Effector memory CD8-positive, alpha-beta T cell (primary cell): ENCODE measurements around the gene PRR20G.
"Not testable (repeated sequence)": the region's sequence is repeated elsewhere in the genome, so short reads cannot be mapped to it uniquely, and the experiment has no call there.

ENCODE experiments used
- ATAC-seq: fragments of 150-1000 bp; cut with Tn5 transposase; replicated peaks from 2 replicates; pipeline ENCODE4 v1.10.0; 2021; ENCODE audit warnings: mild to moderate bottlenecking, moderate library complexity
- DNase-seq, 3 experiments: peaks; one replicate each; pipeline ENCODE4 v3.0.0; 2021
- H3K27ac Mint-ChIP-seq, 2 donors: one replicate each; pipeline ENCODE4 v1.8.0; 2022; ENCODE audit warnings: mild to moderate bottlenecking in 2 of 2, mixed read lengths in 2 of 2, moderate library complexity in 2 of 2
- H3K27me3 Mint-ChIP-seq, 2 donors: one replicate each; pipeline ENCODE4 v1.8.0; 2022; ENCODE audit warnings: mixed read lengths in 2 of 2
- H3K36me3 Mint-ChIP-seq: one replicate; pipeline ENCODE4 v1.8.0; 2022; ENCODE audit warnings: mild to moderate bottlenecking, moderate library complexity, mixed read lengths; ENCODE audit not compliant: insufficient read depth
- H3K4me1 Mint-ChIP-seq, 2 donors: one replicate each; pipeline ENCODE4 v1.8.0; 2022; ENCODE audit warnings: low read depth in 2 of 2, mixed read lengths in 2 of 2
- H3K4me3 Mint-ChIP-seq, 2 donors: one replicate each; pipeline ENCODE4 v1.8.0; 2022; ENCODE audit warnings: mild to moderate bottlenecking in 2 of 2, mixed read lengths in 2 of 2, moderate library complexity in 2 of 2
- H3K9me3 Mint-ChIP-seq, 2 donors: one replicate each; pipeline ENCODE4 v1.8.0; 2022; ENCODE audit warnings: mixed read lengths in 2 of 2

PRR20G gene

DNA sequence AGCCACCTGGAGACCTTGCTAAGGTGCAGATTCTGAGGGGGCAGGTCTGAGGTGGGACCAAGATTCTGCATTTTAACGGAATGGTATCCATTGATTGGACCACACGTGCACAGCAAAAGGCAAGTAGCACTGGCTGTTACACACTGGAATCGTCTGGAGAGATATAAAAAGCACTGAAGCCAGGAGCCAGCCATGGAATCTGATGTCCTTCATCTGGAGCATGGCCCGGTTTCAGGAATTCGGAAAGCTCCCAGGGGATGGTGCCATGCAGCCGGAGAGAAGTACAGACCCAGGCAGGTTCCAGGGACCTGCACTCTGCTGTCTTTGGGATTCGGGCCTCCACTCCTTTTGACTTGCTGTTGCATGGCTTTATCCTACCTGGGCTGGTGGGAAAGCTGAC is 28.8 kb upstream of the PRR20G start:
- Mint-ChIP-seq H3K9me3 (peaks cover 6 to 8% of the 10 kb centered on the region in 2 donors), H3K4me1 (no peaks in the 10 kb centered on the region), H3K27ac (no peak overlapping the region), H3K27me3 (peaks cover 41 to 45% of the 10 kb centered on the region in 2 donors), H3K36me3 (no peaks in the 10 kb centered on the region), H3K4me3 (no peak overlapping the region)
- ATAC-seq (no peak), DNase-seq (no peak)

- Mint-ChIP-seq H3K9me3 (no peaks in the 10 kb centered on the region), H3K27ac (no peak overlapping the region), H3K27me3 (peaks cover 37 to 57% of the 10 kb centered on the region in 2 donors), H3K4me1 (no peaks in the 10 kb centered on the region), H3K4me3 (no peak overlapping the region), H3K36me3 (no peaks in the 10 kb centered on the region)
- ATAC-seq (no peak), DNase-seq (no peak)
These were observed 25.0 kb upstream of the PRR20G start for GRCh38 chr3:127312818-127313217.

DNA sequence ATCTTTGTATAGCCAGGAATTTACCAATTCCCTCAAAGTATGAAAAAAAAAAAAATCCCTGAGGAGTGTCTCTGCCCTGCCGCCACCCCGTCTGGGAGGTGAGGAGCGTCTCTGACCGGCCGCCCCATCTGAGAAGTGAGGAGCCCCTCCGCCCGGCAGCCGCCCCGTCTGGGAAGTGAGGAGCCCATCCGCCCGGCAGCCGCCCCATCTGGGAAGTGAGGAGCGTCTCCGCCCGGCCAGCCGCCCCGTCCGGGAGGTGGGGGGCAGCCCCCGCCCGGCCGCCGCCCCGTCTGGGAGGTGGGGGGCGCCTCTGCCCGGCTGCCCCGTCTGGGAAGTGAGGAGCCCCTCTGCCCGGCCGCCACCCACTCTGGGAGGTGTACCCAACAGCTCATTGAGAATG is 21.0 kb upstream of the PRR20G start:
- H3K36me3 Mint-ChIP-seq, H3K27ac Mint-ChIP-seq: not testable (repeated sequence)
- H3K27me3 Mint-ChIP-seq: peaks cover 38 to 44% of the 10 kb centered on the region in 2 donors

GRCh38 chr3:127307916-127308315 is 20.1 kb upstream of the PRR20G start:
- no peaks in the 10 kb centered on the region for H3K9me3 Mint-ChIP-seq
- no peaks in the 10 kb centered on the region for H3K4me1 Mint-ChIP-seq
- peaks cover 3% of the 10 kb centered on the region for H3K36me3 Mint-ChIP-seq
- H3K27me3 Mint-ChIP-seq: peaks cover 38 to 44% of the 10 kb centered on the region in 2 donors
- DNase-seq (no peak), ATAC-seq (no peak)
- no peak overlapping the region for H3K4me3 Mint-ChIP-seq
- no peak overlapping the region for H3K27ac Mint-ChIP-seq

More for the DNA sequence above, 21.0 kb upstream of the PRR20G start:
- not testable (repeated sequence) for H3K9me3 Mint-ChIP-seq, H3K4me1 Mint-ChIP-seq, DNase-seq, H3K4me3 Mint-ChIP-seq, ATAC-seq

DNA sequence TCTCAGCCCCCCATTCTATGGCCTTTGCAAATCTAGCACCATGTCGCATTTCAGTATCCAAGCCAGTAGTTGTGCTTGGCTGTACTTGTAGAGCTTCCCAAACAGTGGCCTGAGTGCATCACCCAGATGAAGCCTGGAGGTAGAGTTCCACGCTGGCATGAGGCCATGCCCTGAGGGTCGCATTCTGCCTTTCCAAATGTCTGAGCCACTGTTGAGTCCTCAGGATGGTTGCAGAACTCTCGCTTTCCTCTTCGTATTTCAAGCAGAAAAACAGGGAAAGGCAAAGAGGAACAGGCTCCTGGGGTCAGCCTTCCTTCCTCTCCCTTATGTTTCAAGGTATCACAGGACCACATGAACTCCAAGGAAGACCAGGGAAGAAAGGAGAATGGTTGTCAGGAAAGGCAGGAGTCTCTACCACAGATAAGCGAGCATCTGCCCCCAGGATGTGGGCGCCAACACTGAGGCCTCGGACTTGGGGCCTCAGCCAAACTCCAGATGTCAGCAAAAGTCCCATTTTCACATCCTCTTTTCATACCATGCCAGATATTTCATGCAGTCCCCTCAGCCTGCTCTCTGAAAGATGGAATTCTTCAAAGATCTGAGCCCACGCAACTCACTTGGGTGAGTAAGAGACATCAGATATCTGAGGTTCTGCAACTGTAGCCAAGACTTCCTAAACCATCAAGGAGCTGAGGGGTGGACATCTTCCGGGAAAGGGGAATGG is 19.4 kb upstream of the PRR20G start:
- ATAC-seq (no peak), DNase-seq (no peak)
- no peaks in the 10 kb centered on the region for H3K9me3 Mint-ChIP-seq
- peaks cover 38 to 40% of the 10 kb centered on the region in 2 donors for H3K27me3 Mint-ChIP-seq
- peaks cover 3% of the 10 kb centered on the region for H3K36me3 Mint-ChIP-seq
- H3K4me1 Mint-ChIP-seq: no peaks in the 10 kb centered on the region
- no peak overlapping the region for H3K4me3 Mint-ChIP-seq
- H3K27ac Mint-ChIP-seq: no peak overlapping the region

- H3K4me3 Mint-ChIP-seq: no peak overlapping the region
- peaks cover 3% of the 10 kb centered on the region for H3K36me3 Mint-ChIP-seq
- no peaks in the 10 kb centered on the region for H3K9me3 Mint-ChIP-seq
- no peaks in the 10 kb centered on the region for H3K4me1 Mint-ChIP-seq
- peaks cover 36 to 38% of the 10 kb centered on the region in 2 donors for H3K27me3 Mint-ChIP-seq
- DNase-seq (no peak), ATAC-seq (no peak)
- no peak overlapping the region for H3K27ac Mint-ChIP-seq
These were observed 18.7 kb upstream of the PRR20G start for GRCh38 chr3:127306361-127307111.

GRCh38 chr3:127305499-127306060 is 17.7 kb upstream of the PRR20G start:
- no peaks in the 10 kb centered on the region for H3K9me3 Mint-ChIP-seq
- peaks cover 33 to 38% of the 10 kb centered on the region in 2 donors for H3K27me3 Mint-ChIP-seq
- no peak for DNase-seq
- no peaks in the 10 kb centered on the region for H3K4me1 Mint-ChIP-seq
- H3K4me3 Mint-ChIP-seq: no peak overlapping the region
- no peak overlapping the region for H3K27ac Mint-ChIP-seq
- no peak for ATAC-seq
- peaks cover 3% of the 10 kb centered on the region for H3K36me3 Mint-ChIP-seq

- ATAC-seq: no peak
- H3K4me1 Mint-ChIP-seq: no peaks in the 10 kb centered on the region
- H3K27ac Mint-ChIP-seq: no peak overlapping the region
- no peaks in the 10 kb centered on the region for H3K9me3 Mint-ChIP-seq
- no peak for DNase-seq
- H3K4me3 Mint-ChIP-seq: no peak overlapping the region
- H3K36me3 Mint-ChIP-seq: peaks cover 3% of the 10 kb centered on the region
- H3K27me3 Mint-ChIP-seq: peaks cover 33 to 38% of the 10 kb centered on the region in 2 donors
These were observed 16.4 kb upstream of the PRR20G start for GRCh38 chr3:127304121-127304744.

DNA sequence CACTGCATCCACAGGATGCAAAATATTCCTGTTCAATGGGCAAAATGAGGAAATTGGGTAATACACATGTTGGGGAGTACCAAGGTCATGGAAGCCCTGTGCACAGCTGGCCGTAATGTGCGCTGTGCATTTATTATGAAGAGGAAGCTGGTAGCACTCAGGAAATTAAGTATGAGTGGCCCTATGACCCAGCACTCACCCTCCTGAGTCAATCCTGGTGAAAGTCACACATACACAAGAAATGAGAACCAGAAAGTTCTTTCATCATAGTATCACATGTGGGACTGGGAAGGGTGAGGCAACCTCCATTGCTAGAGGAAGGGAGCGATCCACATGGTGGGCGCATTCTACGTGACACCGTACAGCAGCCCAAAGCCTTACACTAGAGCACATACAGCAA is 11.4 kb upstream of the PRR20G start:
- ATAC-seq: no peak
- Mint-ChIP-seq H3K36me3 (no peaks in the 10 kb centered on the region), H3K4me3 (no peak overlapping the region), H3K9me3 (no peaks in the 10 kb centered on the region), H3K4me1 (no peaks in the 10 kb centered on the region), H3K27me3 (peaks cover 8 to 21% of the 10 kb centered on the region in 2 donors), H3K27ac (no peak overlapping the region)
- no peak for DNase-seq

GRCh38 chr3:127296959-127297358 is 9.1 kb upstream of the PRR20G start:
- no peaks in the 10 kb centered on the region for H3K36me3 Mint-ChIP-seq
- DNase-seq (no peak), ATAC-seq (no peak)
- no peaks in the 10 kb centered on the region for H3K4me1 Mint-ChIP-seq
- peaks cover 13 to 25% of the 10 kb centered on the region in 2 donors for H3K27me3 Mint-ChIP-seq
- no peaks in the 10 kb centered on the region for H3K9me3 Mint-ChIP-seq
- H3K4me3 Mint-ChIP-seq: no peak overlapping the region
- H3K27ac Mint-ChIP-seq: no peak overlapping the region

DNA sequence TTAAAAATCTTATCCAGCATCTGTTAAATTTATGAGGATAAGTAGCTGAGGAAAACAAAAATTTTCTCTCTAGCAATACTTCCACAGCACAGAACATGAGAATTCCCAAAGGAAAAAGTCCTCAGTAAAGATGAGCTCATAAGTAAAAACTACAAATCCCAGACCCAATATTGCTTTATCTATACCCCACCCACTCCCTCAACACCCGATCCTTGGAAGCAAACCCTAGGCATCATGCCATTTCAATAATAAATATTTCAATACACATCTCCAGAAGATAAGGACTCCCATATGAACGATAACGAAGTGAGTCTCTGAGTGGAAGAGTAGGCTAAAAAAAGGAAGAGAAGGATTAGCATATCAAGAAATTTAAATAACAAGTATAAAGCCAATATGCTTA is 8.3 kb upstream of the PRR20G start:
- no peak for DNase-seq
- H3K4me3 Mint-ChIP-seq: no peak overlapping the region
- no peaks in the 10 kb centered on the region for H3K9me3 Mint-ChIP-seq
- no peaks in the 10 kb centered on the region for H3K36me3 Mint-ChIP-seq
- H3K27me3 Mint-ChIP-seq: peaks cover 18 to 32% of the 10 kb centered on the region in 2 donors
- no peaks in the 10 kb centered on the region for H3K4me1 Mint-ChIP-seq
- no peak overlapping the region for H3K27ac Mint-ChIP-seq
- ATAC-seq: no peak

DNA sequence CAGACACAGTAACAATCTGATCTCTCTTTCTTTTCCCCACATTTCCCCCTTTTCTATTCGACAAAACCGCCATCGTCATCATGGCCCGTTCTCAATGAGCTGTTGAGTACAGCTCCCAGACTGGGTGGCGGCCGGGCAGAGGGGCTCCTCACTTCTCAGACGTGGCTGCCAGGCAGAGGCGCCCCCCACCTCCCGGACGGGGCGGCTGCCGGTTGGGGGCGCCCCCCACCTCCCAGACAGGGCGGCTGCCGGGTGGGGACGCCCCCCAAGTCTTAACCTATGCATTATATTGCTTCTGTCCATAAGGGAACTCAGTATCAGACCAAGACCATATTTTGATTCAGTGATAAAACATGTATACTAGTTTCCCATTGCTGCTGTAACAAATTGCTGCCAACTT is 5.8 kb upstream of the PRR20G start:
- not testable (repeated sequence) for H3K36me3 Mint-ChIP-seq, H3K9me3 Mint-ChIP-seq, H3K4me1 Mint-ChIP-seq, ATAC-seq, H3K27ac Mint-ChIP-seq, H3K4me3 Mint-ChIP-seq, DNase-seq
- H3K27me3 Mint-ChIP-seq: peaks cover 17 to 32% of the 10 kb centered on the region in 2 donors

DNA sequence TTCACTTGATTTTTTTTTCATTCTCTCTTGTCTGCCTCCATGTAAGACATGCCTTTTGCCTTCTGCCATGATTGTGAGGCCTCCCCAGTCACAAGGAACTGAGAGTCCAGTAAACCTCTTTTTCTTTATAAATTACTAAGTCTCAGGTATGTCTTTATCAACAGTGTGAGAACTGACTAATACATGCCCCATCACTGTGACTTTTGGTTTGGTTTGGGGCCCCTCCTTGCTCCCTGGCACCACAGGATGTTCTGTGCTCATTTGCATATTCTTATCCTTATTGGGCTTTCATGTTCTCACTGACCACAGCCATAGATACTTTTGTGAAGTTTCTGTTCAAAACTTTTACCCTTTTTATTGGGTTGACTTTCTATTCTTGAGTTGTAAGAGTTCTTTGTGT is 3.8 kb upstream of the PRR20G start:
- DNase-seq: no peak
- no peaks in the 10 kb centered on the region for H3K4me1 Mint-ChIP-seq
- peaks cover 9 to 12% of the 10 kb centered on the region in 2 donors for H3K9me3 Mint-ChIP-seq
- H3K27me3 Mint-ChIP-seq: peaks cover 9 to 20% of the 10 kb centered on the region in 2 donors
- no peak overlapping the region for H3K4me3 Mint-ChIP-seq
- H3K36me3 Mint-ChIP-seq: no peaks in the 10 kb centered on the region
- no peak for ATAC-seq
- no peak overlapping the region for H3K27ac Mint-ChIP-seq
